ENCODE data around the gene GNAI3. TPM values are rescaled to one million over a fixed set of nuclear protein-coding genes. Genes with fewer than 3 reads are reported as not detected.

Gene GNAI3
- total and polyA plus RNA-seq, 2 of the 13 experiments (the other 11 are each of a cell fraction or from before 2014, with no cell fraction given), result 4.3 to 9.0 TPM

DNA sequence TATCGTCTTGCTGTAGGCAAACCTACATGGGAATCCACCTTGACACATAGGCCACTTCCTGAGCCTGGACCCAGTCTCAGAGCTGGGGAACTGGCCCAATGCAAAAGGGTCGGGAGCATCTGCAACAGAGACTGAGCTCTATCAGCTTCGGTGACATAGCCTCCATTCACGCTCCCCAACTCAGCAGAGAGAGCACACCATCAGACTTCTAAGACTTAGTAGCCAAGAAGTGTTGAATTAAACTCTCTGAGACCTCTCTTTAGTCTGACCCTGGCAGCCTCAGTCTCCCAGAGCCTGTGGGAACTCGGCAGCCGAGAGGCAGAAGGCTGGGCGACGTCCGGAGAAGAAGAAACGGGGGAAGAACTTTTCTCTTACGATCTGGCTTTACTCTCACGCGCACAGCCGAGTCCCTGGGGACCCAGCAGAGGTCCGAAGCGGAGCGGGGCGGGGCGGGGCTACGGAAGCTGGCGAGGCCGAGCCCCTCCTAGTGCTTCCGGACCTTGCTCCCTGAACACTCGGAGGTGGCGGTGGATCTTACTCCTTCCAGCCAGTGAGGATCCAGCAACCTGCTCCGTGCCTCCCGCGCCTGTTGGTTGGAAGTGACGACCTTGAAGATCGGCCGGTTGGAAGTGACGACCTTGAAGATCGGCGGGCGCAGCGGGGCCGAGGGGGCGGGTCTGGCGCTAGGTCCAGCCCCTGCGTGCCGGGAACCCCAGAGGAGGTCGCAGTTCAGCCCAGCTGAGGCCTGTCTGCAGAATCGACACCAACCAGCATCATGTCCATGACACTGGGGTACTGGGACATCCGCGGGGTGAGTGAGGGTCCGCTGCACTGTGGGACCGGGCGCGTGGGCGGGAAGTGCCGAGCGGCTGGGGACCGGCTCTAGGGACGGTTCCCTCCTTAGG lies 107.5 kb downstream of the GNAI3 start, which contains the start of gene GSTM4 (continued):
- TF ChIP-seq PRDM15 (CRISPR knock-in tag; IDR thresholded peaks at IDR 0.05) (no peak), TRIM24 (CRISPR knock-in tag; IDR thresholded peaks at IDR 0.05) (no peak), ZNF737 (CRISPR knock-in tag; IDR thresholded peaks at IDR 0.05; ENCODE audit: borderline replicate concordance) (no peak), HDAC2 (CRISPR knock-in tag; IDR thresholded peaks at IDR 0.05) (peak; percentile 29; the same call in 1 of the 2 replicates), ZKSCAN5 (CRISPR knock-in tag; IDR thresholded peaks at IDR 0.05) (no peak), U2AF2 (IDR thresholded peaks at IDR 0.05; ENCODE audit: low read depth, low read length) (no peak), RFX1 (IDR thresholded peaks at IDR 0.05) (no peak), ZNF160 (CRISPR knock-in tag; IDR thresholded peaks at IDR 0.05) (0 out of 2 replicates have a peak, but pooled peaks have one; percentile 21), ZNF446 (CRISPR knock-in tag; IDR thresholded peaks at IDR 0.05) (no peak), LRRFIP1 (CRISPR knock-in tag; conservative IDR thresholded peaks at IDR 0.05) (no peak), ZNF251 (CRISPR knock-in tag; IDR thresholded peaks at IDR 0.05) (no peak)
- TF ChIP-seq, protein P1, sequence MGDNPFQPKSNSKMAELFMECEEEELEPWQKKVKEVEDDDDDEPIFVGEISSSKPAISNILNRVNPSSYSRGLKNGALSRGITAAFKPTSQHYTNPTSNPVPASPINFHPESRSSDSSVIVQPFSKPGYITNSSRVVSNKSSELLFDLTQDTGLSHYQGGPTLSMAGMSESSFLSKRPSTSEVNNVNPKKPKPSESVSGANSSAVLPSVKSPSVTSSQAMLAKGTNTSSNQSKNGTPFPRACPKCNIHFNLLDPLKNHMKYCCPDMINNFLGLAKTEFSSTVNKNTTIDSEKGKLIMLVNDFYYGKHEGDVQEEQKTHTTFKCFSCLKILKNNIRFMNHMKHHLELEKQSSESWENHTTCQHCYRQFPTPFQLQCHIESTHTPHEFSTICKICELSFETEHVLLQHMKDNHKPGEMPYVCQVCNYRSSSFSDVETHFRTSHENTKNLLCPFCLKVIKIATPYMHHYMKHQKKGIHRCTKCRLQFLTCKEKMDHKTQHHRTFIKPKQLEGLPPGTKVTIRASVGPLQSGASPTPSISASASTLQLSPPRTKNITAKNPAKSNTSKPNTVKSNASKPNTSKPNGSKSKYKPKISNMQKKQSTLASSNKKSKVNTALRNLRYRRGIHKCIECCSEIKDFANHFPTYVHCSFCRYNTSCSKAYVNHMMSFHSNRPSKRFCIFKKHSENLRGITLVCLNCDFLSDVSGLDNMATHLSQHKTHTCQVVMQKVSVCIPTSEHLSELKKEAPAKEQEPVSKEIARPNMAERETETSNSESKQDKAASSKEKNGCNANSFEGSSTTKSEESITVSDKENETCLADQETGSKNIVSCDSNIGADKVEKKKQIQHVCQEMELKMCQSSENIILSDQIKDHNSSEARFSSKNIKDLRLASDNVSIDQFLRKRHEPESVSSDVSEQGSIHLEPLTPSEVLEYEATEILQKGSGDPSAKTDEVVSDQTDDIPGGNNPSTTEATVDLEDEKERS (CRISPR knock-in tag; IDR thresholded peaks at IDR 0.05), result no peak
- TF ChIP-seq, protein P2, sequence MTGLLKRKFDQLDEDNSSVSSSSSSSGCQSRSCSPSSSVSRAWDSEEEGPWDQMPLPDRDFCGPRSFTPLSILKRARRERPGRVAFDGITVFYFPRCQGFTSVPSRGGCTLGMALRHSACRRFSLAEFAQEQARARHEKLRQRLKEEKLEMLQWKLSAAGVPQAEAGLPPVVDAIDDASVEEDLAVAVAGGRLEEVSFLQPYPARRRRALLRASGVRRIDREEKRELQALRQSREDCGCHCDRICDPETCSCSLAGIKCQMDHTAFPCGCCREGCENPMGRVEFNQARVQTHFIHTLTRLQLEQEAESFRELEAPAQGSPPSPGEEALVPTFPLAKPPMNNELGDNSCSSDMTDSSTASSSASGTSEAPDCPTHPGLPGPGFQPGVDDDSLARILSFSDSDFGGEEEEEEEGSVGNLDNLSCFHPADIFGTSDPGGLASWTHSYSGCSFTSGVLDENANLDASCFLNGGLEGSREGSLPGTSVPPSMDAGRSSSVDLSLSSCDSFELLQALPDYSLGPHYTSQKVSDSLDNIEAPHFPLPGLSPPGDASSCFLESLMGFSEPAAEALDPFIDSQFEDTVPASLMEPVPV (CRISPR knock-in tag; IDR thresholded peaks at IDR 0.05), result peak; percentile 73; the same call in 1 of the 2 replicates
- TF ChIP-seq, protein P3, sequence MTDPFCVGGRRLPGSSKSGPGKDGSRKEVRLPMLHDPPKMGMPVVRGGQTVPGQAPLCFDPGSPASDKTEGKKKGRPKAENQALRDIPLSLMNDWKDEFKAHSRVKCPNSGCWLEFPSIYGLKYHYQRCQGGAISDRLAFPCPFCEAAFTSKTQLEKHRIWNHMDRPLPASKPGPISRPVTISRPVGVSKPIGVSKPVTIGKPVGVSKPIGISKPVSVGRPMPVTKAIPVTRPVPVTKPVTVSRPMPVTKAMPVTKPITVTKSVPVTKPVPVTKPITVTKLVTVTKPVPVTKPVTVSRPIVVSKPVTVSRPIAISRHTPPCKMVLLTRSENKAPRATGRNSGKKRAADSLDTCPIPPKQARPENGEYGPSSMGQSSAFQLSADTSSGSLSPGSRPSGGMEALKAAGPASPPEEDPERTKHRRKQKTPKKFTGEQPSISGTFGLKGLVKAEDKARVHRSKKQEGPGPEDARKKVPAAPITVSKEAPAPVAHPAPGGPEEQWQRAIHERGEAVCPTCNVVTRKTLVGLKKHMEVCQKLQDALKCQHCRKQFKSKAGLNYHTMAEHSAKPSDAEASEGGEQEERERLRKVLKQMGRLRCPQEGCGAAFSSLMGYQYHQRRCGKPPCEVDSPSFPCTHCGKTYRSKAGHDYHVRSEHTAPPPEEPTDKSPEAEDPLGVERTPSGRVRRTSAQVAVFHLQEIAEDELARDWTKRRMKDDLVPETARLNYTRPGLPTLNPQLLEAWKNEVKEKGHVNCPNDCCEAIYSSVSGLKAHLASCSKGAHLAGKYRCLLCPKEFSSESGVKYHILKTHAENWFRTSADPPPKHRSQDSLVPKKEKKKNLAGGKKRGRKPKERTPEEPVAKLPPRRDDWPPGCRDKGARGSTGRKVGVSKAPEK (CRISPR knock-in tag; IDR thresholded peaks at IDR 0.05; ENCODE audit: borderline replicate concordance), result no peak
